Amniotic epithelial cell (primary cell): ENCODE data around the gene ANG.

Source experiments
- DNase-seq: peaks from one replicate; pipeline ENCODE4 v3.0.0-alpha.2; 2010; ENCODE audit warnings: low read depth

The ANG gene

GRCh38 chr14:20676072-20676471 is 12.5 kb upstream of the ANG start:
- DNase-seq: no peak

GRCh38 chr14:20679907-20680306 is 8.7 kb upstream of the ANG start:
- DNase-seq: no peak

- no peak for DNase-seq
Measured at GRCh38 chr14:20680363-20680762, 8.2 kb upstream of the ANG start.

GRCh38 chr14:20680843-20681347 is 7.7 kb upstream of the ANG start:
- no peak for DNase-seq

- DNase-seq: peak; percentile 86
Measured at GRCh38 chr14:20681348-20682126, 7.0 kb upstream of the ANG start.

- DNase-seq: no peak
Measured at GRCh38 chr14:20682127-20682434, 6.5 kb upstream of the ANG start.

GRCh38 chr14:20682435-20683124 is 6.0 kb upstream of the ANG start:
- DNase-seq: peak; percentile 92

GRCh38 chr14:20683125-20683890 is 5.3 kb upstream of the ANG start:
- peak; percentile 90 for DNase-seq

GRCh38 chr14:20683891-20684661 is 4.5 kb upstream of the ANG start, which contains the start of gene RNASE4:
RNASE4 (plus strand) TSS chr14:20684560; CDS start chr14:20699372, 14,812 bp downstream.
- DNase-seq: peak; percentile 83

- peak; percentile 58 for DNase-seq
Measured at GRCh38 chr14:20684662-20685456, 3.7 kb upstream of the ANG start.

GRCh38 chr14:20686386-20687143 is 2.0 kb upstream of the ANG start:
- DNase-seq: no peak

GRCh38 chr14:20687362-20688166 is 1.0 kb upstream of the ANG start:
- no peak for DNase-seq

- DNase-seq: peak; percentile 65
Measured at GRCh38 chr14:20690848-20691640, 2.5 kb downstream of the ANG start.

GRCh38 chr14:20692116-20692751 is 3.7 kb downstream of the ANG start:
- DNase-seq: no peak

GRCh38 chr14:20696764-20697163 is 8.2 kb downstream of the ANG start:
- no peak for DNase-seq

- DNase-seq: peak; percentile 61
Measured at GRCh38 chr14:20697273-20698017, 8.9 kb downstream of the ANG start.

GRCh38 chr14:20698018-20698329 is 9.4 kb downstream of the ANG start:
- DNase-seq: no peak

GRCh38 chr14:20698934-20699333 is 10.4 kb downstream of the ANG start:
- no peak for DNase-seq
